ENCODE measurements around the gene PAPOLB.
"Not testable (repeated sequence)": the region's sequence is repeated elsewhere in the genome, so short reads cannot be mapped to it uniquely, and the experiment has no call there.

PAPOLB gene

DNA sequence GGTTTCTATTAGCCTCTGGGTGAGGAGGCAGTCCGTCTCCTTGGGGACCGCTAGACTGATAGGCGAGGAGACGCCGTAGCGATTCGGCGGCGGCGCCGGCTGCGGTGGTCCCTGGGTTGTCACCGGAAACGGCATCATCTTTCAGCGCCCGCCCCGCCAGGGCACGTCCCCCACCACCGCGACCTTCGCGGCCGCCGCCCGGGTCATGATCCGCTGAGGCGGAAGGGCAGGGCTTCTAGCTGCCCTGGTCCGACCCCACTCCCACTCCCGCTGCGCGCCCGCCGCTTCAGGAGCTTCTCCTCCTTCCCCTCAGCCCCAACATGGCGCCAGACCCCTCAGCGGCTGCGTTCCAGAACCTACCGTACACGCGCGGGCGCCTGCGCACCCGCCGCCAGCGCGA is at the start of gene PAPOLB:
TSS of gene PAPOLB (minus strand) at position 358 of the 400 bp plus-strand sequence. CDS start at position 138, 220 bp downstream.
- no peak for DNase-seq (ENCODE audit: low read depth in 1 of 2, low spot score in 1 of 2)

DNA sequence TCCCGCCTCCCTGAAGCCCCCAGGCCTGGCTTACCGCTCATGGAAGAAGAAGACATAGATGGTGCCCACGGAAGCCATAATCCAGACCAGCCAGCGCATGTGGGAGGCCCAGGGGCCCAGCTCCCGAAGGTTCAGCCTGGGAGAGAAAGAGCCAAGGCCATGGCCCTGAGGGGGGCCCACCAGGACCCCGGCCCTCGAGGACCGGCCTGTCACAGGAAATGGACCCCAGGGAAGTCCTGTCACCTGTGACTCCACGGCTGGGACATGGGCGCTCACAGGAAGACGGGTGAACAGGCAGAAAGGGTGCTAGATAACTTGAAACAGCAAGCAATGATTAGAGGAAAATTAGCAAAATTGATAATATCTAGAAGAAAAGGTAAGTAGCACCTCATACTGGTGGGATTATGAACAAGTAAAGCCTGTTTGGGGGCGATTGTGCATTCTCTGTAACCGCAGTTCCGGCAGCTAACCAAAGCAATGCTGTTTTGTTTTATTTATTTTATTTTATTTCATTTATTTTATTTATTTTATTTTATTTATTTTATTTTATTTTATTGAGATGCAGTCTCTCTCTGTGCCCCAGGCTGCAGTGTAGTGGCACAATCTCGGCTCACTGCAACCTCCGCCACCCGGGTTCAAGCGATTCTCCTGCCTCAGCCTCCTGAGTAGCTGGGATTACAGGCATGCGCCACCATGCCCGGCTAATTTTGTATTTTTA is 49.4 kb upstream of the PAPOLB start:
- no peak for DNase-seq (ENCODE audit: low read depth in 1 of 2, low spot score in 1 of 2)

DNA sequence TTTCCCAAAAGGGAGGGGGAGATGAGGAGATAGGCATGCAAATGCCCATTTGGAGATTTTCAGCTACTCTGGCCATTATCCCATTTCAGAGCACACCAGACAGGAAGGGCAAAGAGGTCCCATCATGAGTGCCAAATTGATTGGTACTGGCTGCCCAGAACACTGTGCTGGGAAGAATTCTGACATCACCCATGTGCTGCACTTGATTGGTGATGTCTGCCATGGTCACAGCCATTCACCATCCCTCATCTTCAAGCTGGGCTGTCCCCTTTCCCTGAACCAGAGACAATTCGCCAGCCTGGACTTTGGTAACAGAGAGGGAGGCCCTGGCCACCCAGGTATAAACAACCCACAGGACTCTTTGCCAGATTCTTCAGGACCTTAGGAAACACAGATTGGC is 44.9 kb upstream of the PAPOLB start:
- no peak for DNase-seq (ENCODE audit: low read depth in 1 of 2, low spot score in 1 of 2)

GRCh38 chr7:4905171-4905570 is 43.3 kb upstream of the PAPOLB start:
- DNase-seq (ENCODE audit: low read depth in 1 of 2, low spot score in 1 of 2): no peak

- no peak for DNase-seq (ENCODE audit: low read depth in 1 of 2, low spot score in 1 of 2)
These were observed 42.5 kb upstream of the PAPOLB start for GRCh38 chr7:4904346-4904745.

DNA sequence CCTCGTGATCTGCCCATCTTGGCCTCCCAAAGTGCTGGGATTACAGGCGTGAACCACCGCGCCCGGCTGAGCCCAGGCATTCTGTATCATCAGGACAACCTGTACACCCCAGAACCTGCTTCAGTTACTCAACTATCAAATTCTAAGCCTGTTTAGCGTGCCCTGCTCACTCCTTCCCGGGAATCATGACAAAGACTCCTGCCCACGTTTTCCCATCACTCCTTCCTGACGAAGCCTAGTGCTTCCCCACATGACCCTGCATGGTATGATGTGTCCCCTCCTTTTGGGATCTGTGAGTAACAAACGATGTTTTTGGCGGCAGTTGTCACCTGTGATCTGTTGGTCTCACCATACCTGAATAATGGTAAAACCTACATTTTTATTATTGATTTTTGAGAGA is 33.9 kb upstream of the PAPOLB start:
- no peak for DNase-seq (ENCODE audit: low read depth in 1 of 2, low spot score in 1 of 2)

DNA sequence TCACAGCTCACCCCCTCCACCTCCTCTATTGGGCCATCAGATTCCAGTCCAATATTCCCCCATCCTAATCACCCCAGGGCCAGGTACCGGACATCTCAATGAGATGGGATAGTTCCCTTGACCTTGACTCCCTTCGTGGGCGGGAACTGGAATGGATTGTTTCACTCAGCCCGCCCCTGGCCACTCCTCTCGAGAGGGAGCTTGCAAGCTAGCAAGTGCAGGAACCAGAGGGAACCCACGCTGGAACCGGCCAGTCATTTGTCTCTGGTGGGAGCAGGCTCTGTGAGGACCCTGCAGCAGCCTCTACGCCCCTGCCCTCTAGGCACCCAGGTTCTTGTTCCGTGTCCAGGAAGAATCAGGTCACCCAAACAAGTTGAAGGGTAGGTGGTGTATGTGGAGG is 32.7 kb upstream of the PAPOLB start:
- no peak for DNase-seq (ENCODE audit: low read depth in 1 of 2, low spot score in 1 of 2)

- DNase-seq (ENCODE audit: low read depth in 1 of 2, low spot score in 1 of 2): no peak
These were observed 32.2 kb upstream of the PAPOLB start for GRCh38 chr7:4893929-4894475.

DNA sequence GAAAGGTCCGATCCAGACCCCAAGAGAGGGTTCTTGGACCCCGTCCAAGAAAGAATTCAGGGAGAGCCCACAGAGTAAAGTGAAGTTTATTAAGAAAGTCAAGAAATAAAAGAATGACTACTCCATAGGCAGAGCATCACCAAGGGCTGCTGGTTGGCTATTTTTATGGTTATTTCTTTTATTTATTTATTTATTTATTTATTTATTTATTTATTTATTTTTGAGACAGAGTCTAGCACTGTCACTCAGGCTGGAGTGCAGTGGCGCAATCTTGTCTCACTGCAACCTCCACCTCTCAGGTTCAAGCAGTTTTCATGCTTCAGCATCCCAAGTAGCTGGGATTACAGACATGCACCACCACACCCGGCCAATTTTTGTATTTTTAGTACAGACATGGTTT is 31.4 kb upstream of the PAPOLB start:
- not testable (repeated sequence) for DNase-seq (ENCODE audit: low read depth in 1 of 2, low spot score in 1 of 2)

GRCh38 chr7:4891522-4891921 is 29.7 kb upstream of the PAPOLB start:
- DNase-seq (ENCODE audit: low read depth in 1 of 2, low spot score in 1 of 2): not testable (repeated sequence)

DNA sequence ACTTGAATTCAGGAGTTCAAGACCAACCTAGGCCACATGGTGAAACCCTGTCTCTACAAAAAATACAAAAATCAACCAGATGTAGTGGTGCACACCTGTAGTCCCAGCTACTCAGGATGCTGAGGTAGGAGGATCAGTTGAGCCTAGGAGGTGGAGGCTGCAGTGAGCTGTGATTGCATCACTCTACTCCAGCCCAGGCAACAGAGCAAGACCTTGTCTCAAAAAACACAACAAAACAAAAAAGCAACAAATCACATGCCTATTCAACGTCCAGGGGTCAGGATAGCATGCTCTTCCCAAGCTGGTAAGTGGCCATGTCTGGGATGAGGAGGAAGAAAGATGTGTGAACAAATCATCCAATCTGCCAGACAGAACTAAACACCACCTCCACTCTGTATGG is 27.9 kb upstream of the PAPOLB start:
- DNase-seq (ENCODE audit: low read depth in 1 of 2, low spot score in 1 of 2): no peak

DNA sequence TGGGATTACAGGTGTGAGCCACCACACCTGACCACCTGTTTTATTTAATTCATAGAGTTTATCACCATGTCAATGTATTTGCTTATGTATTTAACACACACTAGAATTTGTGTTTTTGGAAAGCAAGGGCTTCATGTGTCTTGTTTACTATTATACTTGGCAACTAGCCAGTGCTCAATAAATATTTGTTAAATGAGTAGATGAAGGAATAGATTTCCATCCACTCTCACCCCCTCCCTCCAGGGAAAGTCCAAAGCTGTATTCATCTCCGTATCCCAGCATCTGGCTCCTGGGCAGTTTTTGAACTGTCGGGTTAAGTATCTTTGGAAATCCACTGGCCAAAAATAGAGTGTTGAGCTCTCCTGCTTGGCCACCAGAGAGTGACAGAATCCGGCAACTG is 26.3 kb upstream of the PAPOLB start:
- DNase-seq (ENCODE audit: low read depth in 1 of 2, low spot score in 1 of 2): no peak

- DNase-seq (ENCODE audit: low read depth in 1 of 2, low spot score in 1 of 2): no peak
These were observed 24.8 kb upstream of the PAPOLB start for GRCh38 chr7:4886671-4887070.

DNA sequence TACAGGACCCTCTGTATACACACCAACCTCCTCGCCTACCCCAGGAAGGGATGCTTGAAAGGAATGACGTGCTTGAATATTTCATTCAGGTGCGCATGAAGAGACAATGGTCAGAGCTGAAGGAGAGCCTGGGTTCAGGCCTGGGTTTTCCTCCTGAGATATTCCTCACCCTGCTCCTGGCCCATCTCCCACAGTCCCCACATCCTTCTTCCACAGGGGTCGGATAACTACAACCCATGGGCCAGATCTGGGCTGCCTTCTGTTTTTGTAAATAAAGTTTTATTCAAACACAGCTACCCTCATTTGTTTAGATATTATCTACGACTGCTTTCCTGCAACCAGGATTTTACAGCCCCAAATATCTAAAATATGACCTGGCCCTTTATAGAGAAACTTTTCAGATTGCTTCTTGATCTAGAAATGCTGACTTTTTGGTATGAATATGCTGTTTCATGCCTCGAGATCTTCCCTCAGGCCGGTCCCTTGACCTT is 23.5 kb upstream of the PAPOLB start:
- DNase-seq (ENCODE audit: low read depth in 1 of 2, low spot score in 1 of 2): no peak

DNA sequence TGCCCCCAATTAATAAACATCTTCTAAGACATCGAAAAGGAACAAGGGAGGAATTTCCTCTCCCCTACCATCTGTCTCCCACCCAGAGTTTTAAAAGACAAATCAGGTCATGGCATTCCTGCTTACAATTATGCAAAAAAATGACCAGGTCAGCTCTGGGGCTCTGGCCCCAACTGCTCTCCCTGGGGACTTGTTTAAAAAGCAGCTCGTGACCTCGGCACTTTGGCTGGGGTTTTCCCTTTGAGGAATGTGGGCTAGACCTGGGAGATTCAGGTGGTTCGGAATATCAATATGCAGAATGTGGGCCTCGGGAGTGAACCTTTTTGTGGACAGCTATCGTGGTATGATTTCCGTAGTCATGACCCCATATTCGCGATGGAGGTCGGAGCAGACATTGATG is 22.3 kb upstream of the PAPOLB start:
- DNase-seq (ENCODE audit: low read depth in 1 of 2, low spot score in 1 of 2): no peak

GRCh38 chr7:4883372-4884144 is 21.7 kb upstream of the PAPOLB start, which contains the start of gene RADIL:
Gene RADIL (minus strand): TSS chr7:4883716. CDS start chr7:4878139, 5,577 bp downstream.
- peak; percentile 74 to 85 for DNase-seq (ENCODE audit: low read depth in 1 of 2, low spot score in 1 of 2)

- no peak for DNase-seq (ENCODE audit: low read depth in 1 of 2, low spot score in 1 of 2)
These were observed 21.2 kb upstream of the PAPOLB start for GRCh38 chr7:4883033-4883371.

DNA sequence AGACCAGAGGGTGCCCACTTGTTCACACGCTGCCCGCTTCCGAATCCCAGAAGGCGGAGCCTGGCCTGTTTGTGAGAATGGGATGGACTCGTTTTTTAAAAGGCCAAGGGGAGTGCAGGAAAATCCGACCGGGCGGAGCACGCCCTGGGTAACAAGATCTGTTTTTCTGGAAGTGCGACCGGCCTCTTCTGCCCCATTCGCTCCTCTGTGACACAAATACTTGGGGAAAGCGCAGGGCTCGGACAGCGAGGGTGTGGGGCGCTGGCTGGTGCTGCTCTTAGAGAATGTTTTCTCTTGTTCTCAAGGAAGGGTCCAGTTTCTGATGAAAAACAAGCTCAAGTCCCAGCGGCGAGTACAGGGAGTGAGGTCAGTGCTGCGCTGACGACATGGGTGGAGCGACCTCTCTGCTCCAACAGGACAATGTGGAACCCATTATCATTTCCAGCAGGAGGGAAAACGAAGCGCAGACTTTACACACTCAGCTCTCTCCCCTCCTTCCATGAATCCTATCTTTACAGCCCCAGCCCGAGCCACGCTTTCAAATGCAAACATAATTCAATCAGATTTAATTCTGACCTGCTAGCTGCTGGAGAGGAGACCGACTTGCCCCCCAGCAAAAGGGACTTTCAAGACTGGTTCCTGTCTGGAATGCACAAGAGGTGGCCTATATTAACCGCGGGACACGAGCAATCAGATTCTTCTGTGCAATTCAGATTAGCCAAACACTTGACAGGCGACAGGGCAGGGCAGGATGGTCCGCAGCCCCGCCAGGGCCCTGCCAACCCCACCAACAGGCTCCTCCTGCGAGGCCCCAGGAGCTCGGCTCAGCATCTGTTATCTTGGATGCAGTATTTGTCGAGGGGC is 20.6 kb upstream of the PAPOLB start:
- no peak for DNase-seq (ENCODE audit: low read depth in 1 of 2, low spot score in 1 of 2)

- DNase-seq (ENCODE audit: low read depth in 1 of 2, low spot score in 1 of 2): no peak
These were observed 18.4 kb upstream of the PAPOLB start for GRCh38 chr7:4880218-4880617.

- no peak for DNase-seq (ENCODE audit: low read depth in 1 of 2, low spot score in 1 of 2)
These were observed 17.7 kb upstream of the PAPOLB start for GRCh38 chr7:4879396-4880081.
